ENCODE data around the gene PDZRN3.

DNA sequence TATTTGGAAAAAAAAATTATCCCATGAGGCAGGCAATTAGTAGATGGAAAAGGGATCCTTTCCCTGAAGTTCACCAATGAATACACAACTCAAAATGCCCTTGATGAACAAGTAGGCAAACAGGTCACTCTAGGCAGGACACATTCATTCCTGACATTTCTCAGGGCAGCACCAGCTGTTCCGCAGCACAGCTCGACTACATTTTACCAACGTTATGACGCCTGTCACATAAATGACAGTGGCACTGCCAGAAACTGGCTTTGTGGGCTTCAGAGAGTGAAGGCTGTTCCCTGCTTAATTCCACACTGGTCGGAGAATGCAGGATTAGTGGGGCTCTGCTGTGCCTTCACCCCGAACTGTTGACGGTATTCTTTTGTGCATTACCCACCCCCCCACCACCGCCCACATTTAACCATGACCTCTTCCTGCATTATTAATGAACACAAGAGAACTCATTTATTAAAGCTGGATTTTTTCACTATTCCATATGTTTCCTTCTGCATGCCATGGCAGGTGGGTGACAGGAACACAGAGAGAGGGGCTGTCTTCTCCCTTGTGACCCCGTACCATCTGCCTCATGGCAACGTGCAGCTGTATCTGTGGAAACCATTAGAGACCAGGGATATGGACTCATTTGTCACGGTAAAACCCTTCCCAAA lies 197.6 kb downstream of the PDZRN3 start:
- TF ChIP-seq EP300 (IDR thresholded peaks at IDR 0.05; ENCODE audit: borderline replicate concordance in 1 of 2, low read depth in 1 of 2, low read length in 1 of 2) (no peak), RCOR1 (IDR thresholded peaks at IDR 0.05; ENCODE audit: low read length) (no peak), TAF1 (IDR thresholded peaks at IDR 0.05; ENCODE audit: borderline replicate concordance, low read depth, low read length) (no peak)
- TF ChIP-seq, protein P1, sequence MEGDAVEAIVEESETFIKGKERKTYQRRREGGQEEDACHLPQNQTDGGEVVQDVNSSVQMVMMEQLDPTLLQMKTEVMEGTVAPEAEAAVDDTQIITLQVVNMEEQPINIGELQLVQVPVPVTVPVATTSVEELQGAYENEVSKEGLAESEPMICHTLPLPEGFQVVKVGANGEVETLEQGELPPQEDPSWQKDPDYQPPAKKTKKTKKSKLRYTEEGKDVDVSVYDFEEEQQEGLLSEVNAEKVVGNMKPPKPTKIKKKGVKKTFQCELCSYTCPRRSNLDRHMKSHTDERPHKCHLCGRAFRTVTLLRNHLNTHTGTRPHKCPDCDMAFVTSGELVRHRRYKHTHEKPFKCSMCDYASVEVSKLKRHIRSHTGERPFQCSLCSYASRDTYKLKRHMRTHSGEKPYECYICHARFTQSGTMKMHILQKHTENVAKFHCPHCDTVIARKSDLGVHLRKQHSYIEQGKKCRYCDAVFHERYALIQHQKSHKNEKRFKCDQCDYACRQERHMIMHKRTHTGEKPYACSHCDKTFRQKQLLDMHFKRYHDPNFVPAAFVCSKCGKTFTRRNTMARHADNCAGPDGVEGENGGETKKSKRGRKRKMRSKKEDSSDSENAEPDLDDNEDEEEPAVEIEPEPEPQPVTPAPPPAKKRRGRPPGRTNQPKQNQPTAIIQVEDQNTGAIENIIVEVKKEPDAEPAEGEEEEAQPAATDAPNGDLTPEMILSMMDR (IDR thresholded peaks at IDR 0.05) = no peak

Measured in SK-N-SH (cell line).